OCI-LY7 (cell line): Measurements from ENCODE around the gene LMX1B. TPM values are rescaled to one million over a fixed set of nuclear protein-coding genes. Genes with fewer than 3 reads are reported as not detected.

Source experiments
- BruUV-seq: library from RNA; stranded (reverse); fragments of 400-500 nt; replicated peaks from 2 replicates; lab custom pipeline; 2021; lab: Mats Ljungman, UMichigan
- CTCF ChIA-PET: fragments of 300-600 bp; sonication (Branson Sonifier 250); formaldehyde crosslinking; loops from one replicate; lab custom pipeline; 2022; ENCODE audit warnings: antibody characterized with exemption; ENCODE audit not compliant: unreplicated experiment; lab: Charles Lee
- POLR2A ChIA-PET: fragments of 300-600 bp; sonication (Branson Sonifier 250); formaldehyde crosslinking; loops from one replicate; lab custom pipeline; 2022; ENCODE audit warnings: antibody characterized with exemption; lab: Charles Lee
- DNase-seq: peaks from one replicate; pipeline ENCODE4 v3.0.0-alpha.2; 2015; ENCODE audit warnings: low spot score
- H2AFZ ChIP-seq: fragments of 200-600 bp; sonication (generic), shearing (Covaris generic); 2 replicates; pipeline ENCODE4 v1.6.1; 2014; ENCODE audit warnings: mild to moderate bottlenecking, antibody characterized with exemption, low read length, moderate library complexity
- H3K27ac ChIP-seq: fragments of 200-600 bp; sonication (generic); 2 replicates; pipeline ENCODE4 v1.5.1; 2014; ENCODE audit warnings: mixed run types, low read depth, mild to moderate bottlenecking, moderate library complexity, low read length, inconsistent platforms; ENCODE audit not compliant: poor library complexity, severe bottlenecking
- H3K36me3 ChIP-seq: fragments of 200-600 bp; sonication (generic); 2 replicates; pipeline ENCODE4 v1.6.1; 2014; ENCODE audit warnings: mild to moderate bottlenecking, antibody characterized with exemption, low read length, moderate library complexity, mixed read lengths; ENCODE audit not compliant: insufficient read depth
- H3K4me1 ChIP-seq: fragments of 200-600 bp; sonication (generic); 2 replicates; pipeline ENCODE4 v1.5.1; 2014; ENCODE audit warnings: mild to moderate bottlenecking, low read length; ENCODE audit not compliant: insufficient read depth, poor library complexity, severe bottlenecking
- H3K4me2 ChIP-seq: fragments of 200-600 bp; sonication (generic); 2 replicates; pipeline ENCODE4 v1.6.1; 2014; ENCODE audit warnings: mild to moderate bottlenecking, low read length
- H3K4me3 ChIP-seq: fragments of 200-600 bp; sonication (generic); 2 replicates; pipeline ENCODE4 v1.5.1; 2014; ENCODE audit warnings: mild to moderate bottlenecking, low read depth, low read length; ENCODE audit not compliant: poor library complexity, severe bottlenecking
- H3K79me2 ChIP-seq: fragments of 200-600 bp; sonication (generic); 2 replicates; pipeline ENCODE4 v1.6.1; 2016; ENCODE audit warnings: low read depth, mild to moderate bottlenecking, low read length, moderate library complexity, mixed read lengths; ENCODE audit not compliant: insufficient read depth
- H3K9me2 ChIP-seq: fragments of 200-600 bp; sonication (generic); 2 replicates; pipeline ENCODE4 v1.6.1; 2016; ENCODE audit warnings: mild to moderate bottlenecking, low read length, mixed read lengths; ENCODE audit not compliant: insufficient read depth
- H3K9me3 ChIP-seq: fragments of 200-600 bp; sonication (generic); 2 replicates; pipeline ENCODE4 v1.6.1; 2014; ENCODE audit warnings: mild to moderate bottlenecking, mixed run types, low read length, mixed read lengths
- H4K20me1 ChIP-seq: fragments of 200-600 bp; sonication (generic); 2 replicates; pipeline ENCODE4 v1.6.1; 2014; ENCODE audit warnings: mild to moderate bottlenecking, antibody characterized with exemption, low read length, moderate library complexity, mixed read lengths; ENCODE audit not compliant: insufficient read depth
- EZH2phosphoT487 ChIP-seq: fragments of 200-600 bp; sonication (generic); IDR thresholded peaks from 2 replicates; pipeline ENCODE4 v1.6.1; 2018; ENCODE audit warnings: low read depth, borderline replicate concordance, mild to moderate bottlenecking, mixed run types, antibody characterized with exemption, low read length, moderate library complexity, mixed read lengths
- intact Hi-C: fragments of 100-400 bp; cut with micrococcal nuclease; formaldehyde crosslinking; loops from one replicate; pipeline ENCODE4 v1.10.0; 2022; ENCODE audit not compliant: unreplicated experiment
- total RNA-seq, 2 experiments: library from RNA; depleted of rRNA in 1 of 2; stranded (reverse); fragments of >200 nt in 1 of 2; shearing (Covaris generic) in 1 of 2; gene quantifications; 2 replicates each; pipeline ENCODE4 v1.2.3, GENCODE V29; 2014 to 2022
- TF ChIP-seq, protein P1 (sequence below): fragments of 200-600 bp; sonication (generic); conservative IDR thresholded peaks from 2 replicates; pipeline ENCODE4 v1.5.1; 2014; ENCODE audit warnings: mild to moderate bottlenecking, antibody characterized with exemption, low read length, moderate library complexity, mixed read lengths

LMX1B gene
- total RNA-seq, 2 experiments from 2014 or later, result not detected

DNA sequence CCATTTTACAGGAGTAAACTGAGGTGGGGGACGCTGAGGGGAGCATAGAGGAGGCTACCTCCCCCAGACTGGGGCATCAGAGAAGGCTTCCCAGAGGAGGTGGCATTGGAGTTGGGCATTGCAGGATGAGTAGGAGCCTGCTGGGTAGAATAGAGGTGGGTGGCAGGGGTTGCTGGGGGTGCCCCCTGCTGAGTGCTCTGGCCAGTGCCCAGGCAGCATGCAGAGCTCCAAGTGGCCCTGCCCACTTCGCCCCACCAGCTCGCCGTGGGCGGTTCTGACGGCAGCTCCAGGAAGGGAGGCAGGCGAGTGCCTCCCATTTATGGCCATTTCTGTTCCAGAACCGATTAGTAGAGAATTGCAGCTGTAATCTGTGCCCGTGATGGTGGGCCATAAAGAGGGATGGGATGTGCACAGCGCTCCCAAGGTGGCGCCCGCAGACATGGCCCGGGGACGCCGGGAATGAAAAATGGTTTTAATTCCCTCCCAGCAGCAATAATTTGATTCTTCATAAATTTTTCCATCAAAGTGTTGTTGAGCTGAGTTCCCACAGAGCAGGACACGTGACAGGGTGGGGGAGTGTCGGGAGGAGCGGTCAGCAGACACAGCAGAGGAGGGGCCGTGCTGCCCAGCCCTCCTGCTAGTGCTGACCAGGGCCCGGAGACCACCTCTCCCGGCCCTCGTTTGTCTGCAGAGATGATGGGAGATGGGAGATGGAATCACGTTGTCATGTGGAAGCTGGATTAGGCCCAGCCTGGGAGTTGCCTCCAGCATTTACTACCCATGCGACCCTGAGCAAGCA, 75.5 kb downstream of the LMX1B start:
- Histone ChIP-seq H3K4me3 (no peak overlapping the region), H3K79me2 (no peaks in the 10 kb centered on the region), H4K20me1 (no peaks in the 10 kb centered on the region), H3K9me3 (no peaks in the 10 kb centered on the region), H2AFZ (no peak overlapping the region), H3K9me2 (no peaks in the 10 kb centered on the region), H3K36me3 (no peaks in the 10 kb centered on the region), H3K4me2 (no peak overlapping the region), H3K4me1 (no peaks in the 10 kb centered on the region), H3K27ac (no peak overlapping the region)
- POLR2A ChIA-PET, result no interaction called here
- no TSS peak for BruUV-seq
- CTCF ChIA-PET, result no interaction called here
- intact Hi-C loops, result no loop called here
- no peak for DNase-seq
- TF ChIP-seq EZH2phosphoT487, result no peak
- TF ChIP-seq, protein P1, sequence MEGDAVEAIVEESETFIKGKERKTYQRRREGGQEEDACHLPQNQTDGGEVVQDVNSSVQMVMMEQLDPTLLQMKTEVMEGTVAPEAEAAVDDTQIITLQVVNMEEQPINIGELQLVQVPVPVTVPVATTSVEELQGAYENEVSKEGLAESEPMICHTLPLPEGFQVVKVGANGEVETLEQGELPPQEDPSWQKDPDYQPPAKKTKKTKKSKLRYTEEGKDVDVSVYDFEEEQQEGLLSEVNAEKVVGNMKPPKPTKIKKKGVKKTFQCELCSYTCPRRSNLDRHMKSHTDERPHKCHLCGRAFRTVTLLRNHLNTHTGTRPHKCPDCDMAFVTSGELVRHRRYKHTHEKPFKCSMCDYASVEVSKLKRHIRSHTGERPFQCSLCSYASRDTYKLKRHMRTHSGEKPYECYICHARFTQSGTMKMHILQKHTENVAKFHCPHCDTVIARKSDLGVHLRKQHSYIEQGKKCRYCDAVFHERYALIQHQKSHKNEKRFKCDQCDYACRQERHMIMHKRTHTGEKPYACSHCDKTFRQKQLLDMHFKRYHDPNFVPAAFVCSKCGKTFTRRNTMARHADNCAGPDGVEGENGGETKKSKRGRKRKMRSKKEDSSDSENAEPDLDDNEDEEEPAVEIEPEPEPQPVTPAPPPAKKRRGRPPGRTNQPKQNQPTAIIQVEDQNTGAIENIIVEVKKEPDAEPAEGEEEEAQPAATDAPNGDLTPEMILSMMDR, result no peak

DNA sequence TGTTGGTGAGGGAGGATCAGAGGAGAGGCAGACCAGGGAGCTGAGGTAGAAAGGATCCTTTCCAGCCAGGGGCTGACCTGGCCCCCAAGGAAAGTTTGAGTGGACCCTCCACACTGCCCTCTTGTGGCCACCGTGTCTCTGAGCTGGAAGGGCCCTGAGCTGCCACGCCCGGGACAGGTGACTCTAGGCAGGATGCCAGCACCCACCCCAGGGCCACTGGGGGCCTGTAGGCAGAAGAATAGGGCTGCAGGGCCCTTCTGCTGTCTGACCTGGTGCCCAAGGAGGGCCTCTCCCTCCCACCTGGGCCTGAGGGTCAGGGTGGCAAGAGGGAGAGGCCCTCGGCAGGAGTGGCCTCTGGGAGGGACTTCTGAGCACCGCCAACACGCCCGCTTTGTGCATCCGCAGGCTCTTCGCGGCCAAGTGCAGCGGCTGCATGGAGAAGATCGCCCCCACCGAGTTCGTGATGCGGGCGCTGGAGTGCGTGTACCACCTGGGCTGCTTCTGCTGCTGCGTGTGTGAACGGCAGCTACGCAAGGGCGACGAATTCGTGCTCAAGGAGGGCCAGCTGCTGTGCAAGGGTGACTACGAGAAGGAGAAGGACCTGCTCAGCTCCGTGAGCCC, 76.8 kb downstream of the LMX1B start:
- TF ChIP-seq, protein P1, result peak; percentile 77
- no peak for TF ChIP-seq EZH2phosphoT487
- Histone ChIP-seq H3K4me1 (no peaks in the 10 kb centered on the region), H3K9me2 (no peaks in the 10 kb centered on the region), H2AFZ (no peak overlapping the region), H3K27ac (no peak overlapping the region), H3K36me3 (no peaks in the 10 kb centered on the region), H3K9me3 (no peaks in the 10 kb centered on the region), H3K79me2 (no peaks in the 10 kb centered on the region), H3K4me3 (no peak overlapping the region), H4K20me1 (no peaks in the 10 kb centered on the region), H3K4me2 (no peak overlapping the region)
- DNase-seq, result peak; percentile 48
- intact Hi-C loops, result no loop called here
- POLR2A ChIA-PET, result no interaction called here
- no TSS peak for BruUV-seq
- CTCF ChIA-PET, result no interaction called here
